Psoas muscle (tissue), 8 donors: ENCODE measurements around the gene MRPS7. TPM values are rescaled to one million over a fixed set of nuclear protein-coding genes. Genes with fewer than 3 reads are reported as not detected.

Experiments used
- ATAC-seq, 4 donors: fragments of 200-7000 bp; cut with Tn5 transposase; one replicate each; pipeline ENCODE4 v1.9.1; 2020; ENCODE audit warnings: moderate library complexity in 3 of 4, mild to moderate bottlenecking in 2 of 4
- DNase-seq, 2 donors: peaks; one replicate each; pipeline ENCODE4 v3.0.0-alpha.2; 2020
- H3K27ac ChIP-seq: fragments of 200-600 bp; one replicate; pipeline ENCODE4 v1.8.0; 2022
- H3K27me3 ChIP-seq, 3 donors: fragments of 200-600 bp in 1 of 3; one replicate each; pipeline versions ENCODE4 v1.6.1 to v1.8.0; 2013 to 2022; ENCODE audit warnings: low read length in 2 of 3, mild to moderate bottlenecking in 2 of 3, moderate library complexity in 1 of 3; ENCODE audit not compliant: insufficient read depth in 3 of 3
- H3K36me3 ChIP-seq, 2 donors: fragments of 200-600 bp in 1 of 2; one replicate each; pipeline versions ENCODE4 v1.6.1 to v1.8.0; 2013 to 2022; ENCODE audit warnings: low read depth in 1 of 2, mild to moderate bottlenecking in 1 of 2, moderate library complexity in 1 of 2; ENCODE audit not compliant: insufficient read depth in 1 of 2
- H3K4me1 ChIP-seq: fragments of 200-600 bp; one replicate; pipeline ENCODE4 v1.8.0; 2022
- H3K4me3 ChIP-seq: fragments of 200-600 bp; one replicate; pipeline ENCODE4 v1.8.0; 2022; ENCODE audit warnings: mild to moderate bottlenecking
- H3K9me3 ChIP-seq: fragments of 200-600 bp; one replicate; pipeline ENCODE4 v1.8.0; 2022
- WGBS, 3 donors: extraction: QIAGEN DNeasy Blood & Tissue Kit; methylation state at CpG; one replicate each; pipeline versions ENCODE4 v1.1.6 to v1.1.7; 2013; 5-methylcytosine and 5-hydroxymethylcytosine counted together
- intact Hi-C, 2 donors: fragments of 100-400 bp; cut with DNase I; formaldehyde crosslinking; loops; one replicate each; pipeline versions ENCODE4 v1.11.0 to v1.14.2; 2022
- polyA plus RNA-seq, 3 donors: library from polyadenylated mRNA; stranded (reverse); fragments of 200-250 nt; gene quantifications; one replicate each; pipeline ENCODE4 v1.2.3, GENCODE V29; 2013
- total RNA-seq, 4 donors: library from RNA; stranded (reverse); fragmentation: NEBNext Ultra II Directional in 2 of 4; extraction: Animal tissue kit (Norgen Biotek cat#: 25700) in 2 of 4; gene quantifications; one replicate each; pipeline versions ENCODE4 v1.2.1 to v1.2.4, GENCODE V29; 2021 to 2023
- TF ChIP-seq, protein P1 (sequence below): fragments of 200-600 bp; IDR thresholded peaks from one replicate; pipeline ENCODE4 v1.8.0; 2022; ENCODE audit warnings: antibody characterized with exemption
- donor health status: healthy with polysubstance abuse.
- donor health status: DM: no; HTN: no; CAD: no; lungs with moderate emphysema.
- donor health status: Bipolar disorder and iron deficiency.
- donor health status: healthy.
- donor health status: DM: yes; HTN: yes; CAD: no.
- donor health status: DM: no; HTN: no; CAD: no.
- donor health status: DM: no; HTN: no; CAD: no.
- donor health status: DM: yes; HTN: yes; CAD: no.

Gene MRPS7
- total and polyA plus RNA-seq, 7 donors = 98.2 to 165 (median 122) TPM

DNA sequence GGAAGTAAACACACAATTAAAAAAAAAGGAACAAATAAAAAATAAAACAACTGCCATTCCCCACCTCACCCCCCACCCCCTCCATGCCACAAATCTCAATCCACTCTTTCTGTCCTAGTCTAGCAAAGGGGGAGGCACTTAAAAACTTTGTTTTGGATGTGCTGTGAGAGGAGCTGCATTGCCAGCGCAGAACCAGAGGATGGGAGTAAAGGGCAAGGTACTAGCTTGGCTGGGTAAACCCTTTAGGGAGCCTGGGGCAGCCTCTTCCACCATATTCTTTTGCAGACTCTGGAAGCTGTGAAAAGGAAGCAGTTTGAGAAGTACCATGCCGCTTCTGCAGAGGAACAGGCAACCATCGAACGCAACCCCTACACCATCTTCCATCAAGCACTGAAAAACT lies 1.4 kb downstream of the MRPS7 start:
- peaks cover 3 to 53% of the 10 kb centered on the region in 2 donors for H3K36me3 ChIP-seq
- peaks cover 38% of the 10 kb centered on the region for H3K4me1 ChIP-seq
- peak overlapping the region; percentile 98 for H3K4me3 ChIP-seq
- 93 to 99% (median 95%) methylated on average over 4 of the region's 4 CpGs for WGBS, 3 donors
- no peaks in the 10 kb centered on the region for H3K27me3 ChIP-seq
- TF ChIP-seq, protein P1, sequence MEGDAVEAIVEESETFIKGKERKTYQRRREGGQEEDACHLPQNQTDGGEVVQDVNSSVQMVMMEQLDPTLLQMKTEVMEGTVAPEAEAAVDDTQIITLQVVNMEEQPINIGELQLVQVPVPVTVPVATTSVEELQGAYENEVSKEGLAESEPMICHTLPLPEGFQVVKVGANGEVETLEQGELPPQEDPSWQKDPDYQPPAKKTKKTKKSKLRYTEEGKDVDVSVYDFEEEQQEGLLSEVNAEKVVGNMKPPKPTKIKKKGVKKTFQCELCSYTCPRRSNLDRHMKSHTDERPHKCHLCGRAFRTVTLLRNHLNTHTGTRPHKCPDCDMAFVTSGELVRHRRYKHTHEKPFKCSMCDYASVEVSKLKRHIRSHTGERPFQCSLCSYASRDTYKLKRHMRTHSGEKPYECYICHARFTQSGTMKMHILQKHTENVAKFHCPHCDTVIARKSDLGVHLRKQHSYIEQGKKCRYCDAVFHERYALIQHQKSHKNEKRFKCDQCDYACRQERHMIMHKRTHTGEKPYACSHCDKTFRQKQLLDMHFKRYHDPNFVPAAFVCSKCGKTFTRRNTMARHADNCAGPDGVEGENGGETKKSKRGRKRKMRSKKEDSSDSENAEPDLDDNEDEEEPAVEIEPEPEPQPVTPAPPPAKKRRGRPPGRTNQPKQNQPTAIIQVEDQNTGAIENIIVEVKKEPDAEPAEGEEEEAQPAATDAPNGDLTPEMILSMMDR = no peak
- intact Hi-C loops = no loop called here
- ATAC-seq (no peak), DNase-seq (peak in 1 of 2 donors; percentile 7)
- H3K27ac ChIP-seq = no peak overlapping the region
- no peaks in the 10 kb centered on the region for H3K9me3 ChIP-seq

DNA sequence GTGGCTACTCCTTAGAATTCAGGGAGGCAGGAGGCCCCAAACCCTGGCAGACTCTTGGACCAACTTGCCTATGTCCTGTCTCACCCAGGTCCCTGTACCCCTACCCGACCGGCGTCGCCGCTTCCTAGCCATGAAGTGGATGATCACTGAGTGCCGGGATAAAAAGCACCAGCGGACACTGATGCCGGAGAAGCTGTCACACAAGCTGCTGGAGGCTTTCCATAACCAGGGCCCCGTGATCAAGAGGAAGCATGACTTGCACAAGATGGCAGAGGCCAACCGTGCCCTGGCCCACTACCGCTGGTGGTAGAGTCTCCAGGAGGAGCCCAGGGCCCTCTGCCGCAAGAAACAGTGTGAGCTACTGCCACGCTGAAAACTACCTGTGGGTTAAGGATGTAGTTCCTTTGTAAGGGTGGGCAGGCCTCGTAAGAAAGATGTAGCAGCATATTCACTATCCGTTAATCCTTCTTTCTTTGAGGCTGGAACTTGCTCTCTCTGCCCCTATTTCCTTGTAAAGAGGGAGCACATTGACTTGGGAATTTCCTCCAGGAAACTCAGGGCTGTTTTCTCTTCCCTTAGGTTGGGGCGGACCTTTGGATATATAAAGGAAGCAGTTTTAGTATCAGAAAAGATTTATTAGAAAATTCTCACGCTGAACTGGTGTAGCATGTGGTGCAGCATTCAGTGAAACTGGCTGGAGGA lies 4.1 kb downstream of the MRPS7 start:
- Histone ChIP-seq H3K36me3 (peaks cover 3 to 55% of the 10 kb centered on the region in 2 donors), H3K4me3 (no peak overlapping the region), H3K9me3 (no peaks in the 10 kb centered on the region), H3K4me1 (peaks cover 24% of the 10 kb centered on the region), H3K27ac (no peak overlapping the region), H3K27me3 (no peaks in the 10 kb centered on the region)
- DNase-seq (peak in 1 of 2 donors; percentile 32), ATAC-seq (no peak)
- intact Hi-C loops = no loop called here
- 77 to 85% (median 84%) methylated on average over 17 of the region's 17 CpGs for WGBS, 3 donors
- TF ChIP-seq, protein P1 = no peak

DNA sequence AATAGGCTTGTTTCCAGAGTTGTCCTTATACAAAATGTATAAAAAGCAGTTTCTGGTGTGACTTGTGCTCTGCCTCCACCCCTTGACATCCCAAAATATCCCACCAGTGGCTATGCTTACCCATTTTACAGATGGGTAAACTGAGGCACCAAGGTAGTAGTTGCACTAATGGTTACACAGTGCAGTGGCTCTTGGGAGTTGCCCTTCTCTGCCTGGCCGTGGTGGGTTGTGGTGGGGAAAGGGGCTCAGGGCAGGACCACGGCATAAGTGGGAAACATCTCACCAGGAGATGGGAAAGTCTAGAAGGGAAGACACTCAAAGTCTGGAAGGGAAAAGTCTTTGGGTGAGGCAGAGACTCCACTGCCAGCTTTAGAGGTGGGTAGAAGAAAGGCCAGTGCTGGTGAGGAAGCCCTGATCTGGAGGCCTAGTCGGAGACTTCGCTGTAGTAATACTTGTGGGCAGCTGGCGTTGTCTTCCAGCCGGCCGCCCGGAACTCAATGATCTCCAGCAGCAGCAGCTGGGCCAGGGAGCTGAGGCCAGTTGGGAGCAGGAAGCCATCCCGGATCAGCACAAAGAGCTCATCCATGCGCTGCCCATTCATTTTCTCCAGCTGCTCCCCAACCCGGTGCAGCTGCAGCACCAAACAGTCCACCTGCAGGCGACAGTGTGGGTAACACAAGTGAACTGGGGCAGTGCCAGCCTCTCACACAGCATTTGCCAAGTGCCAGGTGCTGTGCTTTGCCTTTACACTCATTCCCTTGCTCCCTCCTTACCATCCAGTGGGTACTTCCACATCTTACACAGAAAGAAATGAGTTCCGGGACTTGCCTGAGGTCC lies 4.9 kb downstream of the MRPS7 start:
- Histone ChIP-seq H3K4me1 (peaks cover 24% of the 10 kb centered on the region), H3K36me3 (peaks cover 3 to 55% of the 10 kb centered on the region in 2 donors), H3K27me3 (no peaks in the 10 kb centered on the region), H3K9me3 (no peaks in the 10 kb centered on the region), H3K27ac (no peak overlapping the region), H3K4me3 (no peak overlapping the region)
- TF ChIP-seq, protein P1 = no peak
- intact Hi-C loops = no loop called here
- ATAC-seq (no peak), DNase-seq (peak in 1 of 2 donors; percentile 38)
- WGBS, 3 donors = 43 to 56% (median 52%) methylated on average over 13 of the region's 13 CpGs

DNA sequence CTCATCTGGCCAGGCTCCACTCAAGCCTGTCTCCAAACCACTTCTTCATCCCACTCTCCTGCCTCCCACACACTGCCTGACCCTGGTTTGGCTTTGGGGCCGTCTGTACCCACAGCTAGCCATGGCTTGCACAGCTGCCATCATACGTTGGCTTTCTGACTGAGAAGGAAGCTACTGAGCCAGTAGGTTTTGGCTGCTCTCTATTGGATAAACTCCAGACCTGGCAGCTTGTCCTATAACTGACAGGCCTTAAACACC lies 5.4 kb downstream of the MRPS7 start:
- TF ChIP-seq, protein P1 = no peak
- no peaks in the 10 kb centered on the region for H3K27me3 ChIP-seq
- H3K9me3 ChIP-seq = no peaks in the 10 kb centered on the region
- ATAC-seq (no peak), DNase-seq (peak in 1 of 2 donors; percentile 28)
- H3K36me3 ChIP-seq = peaks cover 3 to 55% of the 10 kb centered on the region in 2 donors
- peaks cover 28% of the 10 kb centered on the region for H3K4me1 ChIP-seq
- intact Hi-C loops = no loop called here
- 18 to 35% (median 29%) methylated on average over 2 of the region's 2 CpGs for WGBS, 3 donors
- H3K4me3 ChIP-seq = no peak overlapping the region
- H3K27ac ChIP-seq = no peak overlapping the region
